Prostate gland (tissue), 2 donors: Measurements from ENCODE around the gene KDM4C. TPM values are rescaled to one million over a fixed set of nuclear protein-coding genes. Genes with fewer than 3 reads are reported as not detected.

ENCODE experiments used
- DNase-seq: peaks from one replicate; pipeline ENCODE4 v3.0.0-alpha.2; 2019; ENCODE audit warnings: low spot score
- H3K27ac ChIP-seq, 2 donors: fragments of 200-600 bp; sonication (generic); 2 replicates each; pipeline ENCODE4 v1.5.1; 2017 to 2019
- H3K27me3 ChIP-seq: fragments of 200-600 bp; sonication (generic); replicated peaks from 2 replicates; pipeline ENCODE4 v1.5.1; 2019; ENCODE audit not compliant: insufficient read depth
- H3K36me3 ChIP-seq, 2 donors: fragments of 200-600 bp; sonication (generic); 1 replicate in 1 of 2; 2 replicates in 1 of 2; pipeline versions ENCODE4 v1.5.1 to v1.8.1; 2017 to 2019
- H3K4me1 ChIP-seq: fragments of 200-600 bp; sonication (generic); replicated peaks from 2 replicates; pipeline ENCODE4 v1.5.1; 2019
- H3K4me3 ChIP-seq, 2 donors: fragments of 200-600 bp; sonication (generic); 2 replicates each; pipeline ENCODE4 v1.5.1; 2017 to 2019
- H3K9me3 ChIP-seq: fragments of 200-600 bp; sonication (generic); 2 replicates; pipeline ENCODE4 v1.5.1; 2017
- CTCF ChIP-seq, 4 experiments: fragments of 200-600 bp in 2 of 4; fragments of 450-650 bp in 2 of 4; sonication (generic) in 2 of 4; IDR thresholded peaks; 1 replicate in 3 of 4; 2 replicates in 1 of 4; pipeline ENCODE4 v1.5.1; 2016 to 2019; ENCODE audit warnings: antibody characterized with exemption in 4 of 4, mild to moderate bottlenecking in 2 of 4, moderate library complexity in 2 of 4
- POLR2A ChIP-seq: fragments of 450-650 bp; IDR thresholded peaks from one replicate; pipeline ENCODE4 v1.6.1; 2016; ENCODE audit warnings: antibody characterized with exemption, mild to moderate bottlenecking
- POLR2AphosphoS5 ChIP-seq: sonication (generic); formaldehyde crosslinking; IDR thresholded peaks from one replicate; pipeline ENCODE4 v1.6.1; 2017; ENCODE audit warnings: antibody characterized with exemption
- WGBS: methylation state at CpG from one replicate; pipeline ENCODE4 v1.1.5; 2018; 5-methylcytosine and 5-hydroxymethylcytosine counted together
- intact Hi-C: fragments of 100-400 bp; cut with DNase I; formaldehyde crosslinking; loops from one replicate; pipeline ENCODE4 v1.14.2; 2022
- total RNA-seq, 2 donors: library from RNA; depleted of rRNA; stranded (reverse); fragments of >200 nt; gene quantifications; one replicate each; pipeline ENCODE4 v1.1.0, GENCODE V29; 2016

Gene KDM4C
- total RNA-seq, 2 donors from 2014 or later = 18.1 to 27.7 TPM

GRCh38 chr9:7166074-7166473 lies 408.3 kb downstream of the KDM4C start:
- TF ChIP-seq CTCF (IDR thresholded peaks at IDR 0.05) = no peak
- no peak for TF ChIP-seq POLR2AphosphoS5
- TF ChIP-seq POLR2A = no peak
- Histone ChIP-seq H3K27ac (no peak overlapping the region), H3K27me3 (no peaks in the 10 kb centered on the region), H3K36me3 (no peaks in the 10 kb centered on the region), H3K9me3 (no peaks in the 10 kb centered on the region), H3K4me1 (no peaks in the 10 kb centered on the region), H3K4me3 (no peak overlapping the region)
- no peak for DNase-seq
- 93% methylated on average over 1 of the region's 1 CpG for WGBS
- intact Hi-C loops = no loop called here

GRCh38 chr9:7169717-7170389 lies 412.1 kb downstream of the KDM4C start:
- Histone ChIP-seq H3K4me1 (no peaks in the 10 kb centered on the region), H3K9me3 (no peaks in the 10 kb centered on the region), H3K27me3 (no peaks in the 10 kb centered on the region), H3K4me3 (no peak overlapping the region), H3K27ac (no peak overlapping the region), H3K36me3 (no peaks in the 10 kb centered on the region)
- peak; percentile 40 for DNase-seq
- TF ChIP-seq CTCF (IDR thresholded peaks at IDR 0.05) (no peak), POLR2AphosphoS5 (peak; percentile 21)
- WGBS = 18% methylated on average over 3 of the region's 3 CpGs
- intact Hi-C loops = no loop called here

- Histone ChIP-seq H3K4me1 (no peaks in the 10 kb centered on the region), H3K27ac (no peak overlapping the region), H3K9me3 (no peaks in the 10 kb centered on the region), H3K4me3 (no peak overlapping the region), H3K27me3 (no peaks in the 10 kb centered on the region), H3K36me3 (no peaks in the 10 kb centered on the region)
- DNase-seq = no peak
- TF ChIP-seq CTCF (IDR thresholded peaks at IDR 0.05) (no peak), POLR2AphosphoS5 (no peak)
- intact Hi-C loops = no loop called here
- WGBS = 93% methylated on average over 10 of the region's 10 CpGs
Observed at GRCh38 chr9:7171396-7172153, 413.8 kb downstream of the KDM4C start.

GRCh38 chr9:7172154-7173115 lies 414.7 kb downstream of the KDM4C start:
- WGBS = 85% methylated on average over 11 of the region's 11 CpGs
- Histone ChIP-seq H3K36me3 (no peaks in the 10 kb centered on the region), H3K27me3 (no peaks in the 10 kb centered on the region), H3K9me3 (no peaks in the 10 kb centered on the region), H3K27ac (no peak overlapping the region), H3K4me3 (no peak overlapping the region), H3K4me1 (no peaks in the 10 kb centered on the region)
- no peak for DNase-seq
- no peak for TF ChIP-seq CTCF (IDR thresholded peaks at IDR 0.05)
- TF ChIP-seq POLR2AphosphoS5 = no peak
- no peak for TF ChIP-seq POLR2A
- intact Hi-C loops = no loop called here
